ENCODE measurements around the gene MTNR1B. TPM values are rescaled to one million over a fixed set of nuclear protein-coding genes. Genes with fewer than 3 reads are reported as not detected.

MTNR1B gene
- total RNA-seq, 6 experiments from 2014 or later, result not detected

- Mint-ChIP-seq H3K4me3 (no peak overlapping the region), H3K27me3 (ENCODE audit: insufficient read depth) (peaks cover 10% of the 10 kb centered on the region), H3K27ac (no peak overlapping the region), H3K9me3 (no peaks in the 10 kb centered on the region), H3K36me3 (ENCODE audit: low read depth) (no peaks in the 10 kb centered on the region), H3K4me1 (ENCODE audit: low read depth) (peaks cover 26% of the 10 kb centered on the region)
- no peak for DNase-seq
- TF ChIP-seq CTCF (IDR thresholded peaks at IDR 0.05), result no peak
Observed at GRCh38 chr11:92977401-92977800, 8.0 kb downstream of the MTNR1B start.

GRCh38 chr11:92978271-92979111 lies 9.0 kb downstream of the MTNR1B start:
- no peak for TF ChIP-seq CTCF (IDR thresholded peaks at IDR 0.05)
- Mint-ChIP-seq H3K4me1 (ENCODE audit: low read depth) (peaks cover 26% of the 10 kb centered on the region), H3K27ac (peak overlapping the region; percentile 30; the same call in 1 of the 2 replicates), H3K36me3 (ENCODE audit: low read depth) (no peaks in the 10 kb centered on the region), H3K27me3 (ENCODE audit: insufficient read depth) (peaks cover 7% of the 10 kb centered on the region), H3K9me3 (no peaks in the 10 kb centered on the region), H3K4me3 (peak overlapping the region; percentile 9)
- peak; percentile 20 for DNase-seq

- DNase-seq, result peak; percentile 57
- Mint-ChIP-seq H3K4me1 (ENCODE audit: low read depth) (peaks cover 26% of the 10 kb centered on the region), H3K27ac (peak overlapping the region; percentile 30; the same call in 1 of the 2 replicates), H3K36me3 (ENCODE audit: low read depth) (no peaks in the 10 kb centered on the region), H3K9me3 (no peaks in the 10 kb centered on the region), H3K4me3 (peak overlapping the region; percentile 9), H3K27me3 (ENCODE audit: insufficient read depth) (peaks cover 7% of the 10 kb centered on the region)
- TF ChIP-seq CTCF (IDR thresholded peaks at IDR 0.05), result no peak
Observed at GRCh38 chr11:92979176-92979575, 9.7 kb downstream of the MTNR1B start.

DNA sequence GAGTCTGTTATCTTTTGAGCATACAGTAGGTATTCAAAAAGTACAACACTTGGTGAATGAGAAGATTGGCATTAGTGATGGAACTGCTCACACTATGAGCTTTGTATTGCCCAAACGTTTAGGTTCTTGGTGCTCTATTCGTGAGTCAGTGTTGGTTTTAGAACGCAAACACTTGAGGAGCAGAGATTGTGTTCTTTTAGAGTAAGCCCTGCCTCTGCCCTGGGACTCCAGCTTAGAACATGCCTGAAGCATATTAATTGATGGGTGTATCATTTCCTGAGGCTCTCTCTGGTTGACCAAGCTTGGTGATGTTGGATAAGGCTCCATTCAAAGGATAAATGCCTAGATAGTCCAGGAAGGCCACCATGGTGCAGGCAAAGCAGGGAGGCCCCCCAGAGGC lies 10.9 kb downstream of the MTNR1B start:
- Mint-ChIP-seq H3K9me3 (no peaks in the 10 kb centered on the region), H3K27me3 (ENCODE audit: insufficient read depth) (peaks cover 10% of the 10 kb centered on the region), H3K36me3 (ENCODE audit: low read depth) (no peaks in the 10 kb centered on the region), H3K4me3 (no peak overlapping the region), H3K4me1 (ENCODE audit: low read depth) (peaks cover 26% of the 10 kb centered on the region), H3K27ac (peak overlapping the region; percentile 42; the same call in 1 of the 2 replicates)
- no peak for TF ChIP-seq CTCF (IDR thresholded peaks at IDR 0.05)
- no peak for DNase-seq

GRCh38 chr11:92981508-92982043 lies 12.1 kb downstream of the MTNR1B start:
- no peak overlapping the region for H3K4me3 Mint-ChIP-seq
- no peaks in the 10 kb centered on the region for H3K36me3 Mint-ChIP-seq (ENCODE audit: low read depth)
- no peak overlapping the region for H3K27ac Mint-ChIP-seq
- H3K27me3 Mint-ChIP-seq (ENCODE audit: insufficient read depth), result peaks cover 11% of the 10 kb centered on the region
- no peaks in the 10 kb centered on the region for H3K9me3 Mint-ChIP-seq
- peaks cover 26% of the 10 kb centered on the region for H3K4me1 Mint-ChIP-seq (ENCODE audit: low read depth)
- no peak for DNase-seq
- TF ChIP-seq CTCF (IDR thresholded peaks at IDR 0.05), result no peak
